ENCODE measurements around the gene IRX4. TPM values are rescaled to one million over a fixed set of nuclear protein-coding genes. Genes with fewer than 3 reads are reported as not detected.
"Not testable (repeated sequence)": the region's sequence is repeated elsewhere in the genome, so short reads cannot be mapped to it uniquely, and the experiment has no call there.

Gene IRX4
- total RNA-seq, 1 donor from 2014 or later = not detected

DNA sequence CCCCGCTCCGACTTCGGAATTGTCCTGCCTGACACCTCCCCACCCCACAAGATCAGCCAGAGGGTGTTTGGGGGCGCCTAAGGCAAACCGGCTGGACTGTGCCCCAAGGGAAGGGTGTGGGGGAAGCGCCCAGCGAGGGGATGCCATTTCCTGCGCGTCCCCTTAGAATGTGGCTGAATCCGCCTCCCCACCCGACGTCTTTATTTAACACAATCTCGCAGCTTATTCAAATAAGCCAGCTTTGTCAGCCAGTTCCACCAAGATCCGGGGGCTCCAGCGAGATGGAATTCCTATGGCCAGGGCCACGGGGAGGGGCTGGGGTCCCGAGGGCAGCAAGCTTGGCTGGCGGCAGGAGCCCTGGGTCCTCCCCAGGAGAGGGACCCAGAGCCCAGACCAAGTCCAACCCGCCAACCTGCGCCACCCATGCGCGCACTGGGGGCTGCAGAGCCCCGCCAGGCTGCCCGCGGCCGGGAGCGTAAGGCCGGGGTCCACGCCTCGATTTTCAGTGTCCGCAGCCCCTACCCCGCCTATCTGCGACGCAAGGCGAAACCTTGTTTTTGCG is 7.4 kb downstream of the IRX4 start:
- no peak overlapping the region for H3K4me3 ChIP-seq (ENCODE audit: low read depth, low read length)
- no peak for TF ChIP-seq CTCF (conservative IDR thresholded peaks at IDR 0.05; ENCODE audit: low read depth, low read length)
- no peak for DNase-seq (ENCODE audit: low read depth)

GRCh38 chr5:1874771-1875220 is 7.9 kb downstream of the IRX4 start:
- no peak overlapping the region for H3K4me3 ChIP-seq (ENCODE audit: low read depth, low read length)
- no peak for TF ChIP-seq CTCF (conservative IDR thresholded peaks at IDR 0.05; ENCODE audit: low read depth, low read length)
- no peak for DNase-seq (ENCODE audit: low read depth)

DNA sequence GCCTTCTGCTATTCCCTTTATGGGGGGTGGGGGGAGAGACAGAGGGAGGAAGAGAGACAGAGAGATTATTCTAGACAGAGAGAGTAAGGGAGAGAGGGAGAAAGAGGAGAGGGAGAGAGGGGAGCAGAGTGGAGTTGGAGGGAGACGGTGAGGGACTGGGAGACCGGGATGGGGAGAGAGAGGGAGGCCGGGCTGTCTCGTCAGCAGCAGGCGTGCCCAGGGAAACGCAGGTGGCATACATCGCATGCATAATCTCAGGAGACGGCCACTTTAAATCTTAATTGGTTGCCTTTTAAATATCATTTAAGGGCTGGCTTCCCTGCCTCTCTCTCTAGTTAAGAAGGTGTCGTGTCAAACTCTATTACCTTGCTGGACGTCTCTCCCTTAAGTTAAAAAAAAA is 8.4 kb downstream of the IRX4 start:
- no peak for TF ChIP-seq CTCF (conservative IDR thresholded peaks at IDR 0.05; ENCODE audit: low read depth, low read length)
- no peak for DNase-seq (ENCODE audit: low read depth)

GRCh38 chr5:1873243-1873959 is 9.3 kb downstream of the IRX4 start:
- H3K4me3 ChIP-seq (ENCODE audit: low read depth, low read length) = no peak overlapping the region
- TF ChIP-seq CTCF (conservative IDR thresholded peaks at IDR 0.05; ENCODE audit: low read depth, low read length) = no peak

More for the DNA sequence above, 8.4 kb downstream of the IRX4 start:
- no peak overlapping the region for H3K4me3 ChIP-seq (ENCODE audit: low read depth, low read length)

DNA sequence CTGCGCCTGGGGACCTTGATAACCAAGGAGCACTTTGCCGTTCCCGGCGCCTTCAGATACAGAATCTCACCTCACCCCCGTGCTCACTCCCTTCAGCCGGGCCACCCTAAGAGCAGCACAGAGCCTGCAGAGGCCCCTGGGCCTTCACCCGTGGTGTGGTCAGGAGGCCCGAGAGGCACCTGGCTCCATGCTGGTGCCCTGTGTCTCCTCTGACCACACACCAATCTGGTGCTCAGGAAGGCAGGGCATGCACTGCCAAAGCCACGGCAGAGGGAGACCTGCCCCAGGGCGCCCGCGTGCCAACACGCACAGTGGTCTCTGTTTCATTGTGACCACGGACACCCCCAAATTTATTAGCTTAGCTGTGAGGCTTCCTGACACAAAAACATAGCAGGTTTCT is 11.3 kb downstream of the IRX4 start:
- DNase-seq (ENCODE audit: low read depth) = no peak
- TF ChIP-seq CTCF (conservative IDR thresholded peaks at IDR 0.05; ENCODE audit: low read depth, low read length) = no peak
- H3K4me3 ChIP-seq (ENCODE audit: low read depth, low read length) = no peak overlapping the region

More at GRCh38 chr5:1873243-1873959, 9.3 kb downstream of the IRX4 start:
- no peak for DNase-seq (ENCODE audit: low read depth)

DNA sequence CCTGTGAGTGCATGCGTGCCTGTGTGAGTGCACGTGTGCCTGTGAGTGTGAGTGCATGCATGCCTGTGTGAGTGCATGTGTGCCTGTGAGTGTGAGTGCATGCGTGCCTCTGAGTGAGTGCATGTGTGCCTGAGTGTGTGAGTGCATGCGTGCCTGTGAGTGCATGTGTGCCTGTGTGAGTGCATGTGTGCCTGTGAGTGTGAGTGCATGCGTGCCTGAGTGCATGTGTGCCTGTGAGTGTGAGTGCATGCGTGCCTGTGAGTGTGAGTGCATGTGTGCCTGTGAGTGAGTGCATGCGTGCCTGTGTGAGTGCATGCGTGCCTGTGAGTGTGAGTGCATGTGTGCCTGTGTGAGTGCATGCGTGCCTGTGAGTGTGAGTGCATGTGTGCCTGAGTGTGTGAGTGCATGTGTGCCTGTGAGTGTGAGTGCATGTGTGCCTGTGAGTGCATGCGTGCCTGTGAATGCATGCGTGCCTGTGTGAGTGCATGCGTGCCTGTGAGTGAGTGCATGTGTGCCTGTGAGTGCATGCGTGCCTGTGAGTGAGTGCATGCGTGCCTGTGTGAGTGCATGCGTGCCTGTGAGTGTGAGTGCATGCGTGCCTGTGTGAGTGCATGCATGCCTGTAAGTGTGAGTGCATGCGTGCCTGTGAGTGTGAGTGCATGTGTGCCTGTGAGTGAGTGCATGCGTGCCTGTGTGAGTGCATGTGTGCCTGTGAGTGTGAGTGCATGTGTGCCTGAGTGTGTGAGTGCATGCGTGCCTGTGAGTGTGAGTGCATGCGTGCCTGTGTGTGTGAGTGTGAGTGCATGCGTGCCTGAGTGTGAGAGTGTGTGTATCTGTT is 12.1 kb downstream of the IRX4 start:
- not testable (repeated sequence) for DNase-seq (ENCODE audit: low read depth); H3K4me3 ChIP-seq (ENCODE audit: low read depth, low read length)

DNA sequence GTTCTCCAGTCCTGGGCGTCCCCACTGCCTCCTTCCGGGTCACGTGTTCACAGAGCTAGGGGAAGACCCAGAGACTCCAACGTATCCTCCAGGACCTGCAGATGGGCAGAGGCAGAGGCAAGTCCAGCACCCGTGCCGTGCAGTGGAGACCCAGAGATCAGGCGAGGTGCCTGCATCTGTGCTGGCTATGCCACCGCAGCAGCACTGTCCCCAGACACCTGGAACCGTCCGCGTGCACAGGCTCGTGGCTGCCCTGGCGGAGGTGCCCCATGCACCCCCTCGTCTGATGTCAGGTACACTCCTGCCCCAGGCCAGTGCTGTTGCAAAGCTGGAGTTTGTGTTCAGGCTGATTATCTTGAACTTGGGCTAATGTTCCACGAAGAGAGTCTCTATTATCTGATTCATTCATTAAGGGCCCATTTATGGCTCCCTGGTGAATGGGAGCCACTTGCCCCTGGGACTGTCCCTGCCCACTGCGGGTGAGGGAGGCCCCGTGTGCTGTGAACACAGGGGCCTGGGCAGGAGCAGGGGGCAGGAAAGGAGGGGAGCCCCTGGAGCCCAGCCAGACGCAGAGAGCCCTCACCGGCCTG is 13.7 kb downstream of the IRX4 start:
- no peak overlapping the region for H3K4me3 ChIP-seq (ENCODE audit: low read depth, low read length)
- no peak for DNase-seq (ENCODE audit: low read depth)
- no peak for TF ChIP-seq CTCF (conservative IDR thresholded peaks at IDR 0.05; ENCODE audit: low read depth, low read length)

All from epithelial cell of proximal tubule (primary cell).